Sigmoid colon (tissue), 7 donors: ENCODE results near the gene SUMF1. TPM values are rescaled to one million over a fixed set of nuclear protein-coding genes. Genes with fewer than 3 reads are reported as not detected.

Source experiments
- DNase-seq: peaks from one replicate; pipeline ENCODE4 v3.0.0-alpha.2; 2019
- H3K27ac ChIP-seq, 4 donors: fragments of 200-600 bp; sonication (generic); one replicate each; pipeline ENCODE4 v1.5.1; 2016 to 2019; ENCODE audit warnings: mild to moderate bottlenecking in 1 of 4
- H3K27me3 ChIP-seq, 3 donors: fragments of 200-600 bp; sonication (generic); one replicate each; pipeline ENCODE4 v1.5.1; 2019; ENCODE audit warnings: mild to moderate bottlenecking in 1 of 3
- H3K36me3 ChIP-seq, 4 donors: fragments of 200-600 bp; sonication (generic); one replicate each; pipeline ENCODE4 v1.5.1; 2016 to 2019
- H3K4me1 ChIP-seq, 4 donors: fragments of 200-600 bp; sonication (generic); one replicate each; pipeline ENCODE4 v1.5.1; 2017 to 2019
- H3K4me3 ChIP-seq, 4 donors: fragments of 200-600 bp; sonication (generic); one replicate each; pipeline ENCODE4 v1.5.1; 2017 to 2019; ENCODE audit warnings: mild to moderate bottlenecking in 2 of 4, moderate library complexity in 1 of 4
- H3K9me3 ChIP-seq, 4 donors: fragments of 200-600 bp in 3 of 4; sonication (generic) in 3 of 4; one replicate each; pipeline versions ENCODE4 v1.5.1 to v1.6.1; 2013 to 2019
- CTCF ChIP-seq, 4 experiments: fragments of 450-650 bp in 3 of 4; fragments of 200-600 bp in 1 of 4; IDR thresholded peaks; one replicate each; pipeline ENCODE4 v1.5.1; 2016 to 2019; ENCODE audit warnings: antibody characterized with exemption in 4 of 4, mild to moderate bottlenecking in 3 of 4, moderate library complexity in 2 of 4
- EP300 ChIP-seq, 4 donors: sonication (generic); formaldehyde crosslinking; IDR thresholded peaks; one replicate each; pipeline ENCODE4 v1.6.1; 2017; ENCODE audit warnings: antibody characterized with exemption in 4 of 4
- POLR2A ChIP-seq, 2 donors: fragments of 450-650 bp; IDR thresholded peaks; one replicate each; pipeline ENCODE4 v1.6.1; 2016; ENCODE audit warnings: antibody characterized with exemption in 2 of 2, mild to moderate bottlenecking in 2 of 2, moderate library complexity in 2 of 2
- POLR2AphosphoS5 ChIP-seq, 4 donors: sonication (generic); formaldehyde crosslinking; IDR thresholded peaks; one replicate each; pipeline ENCODE4 v1.6.1; 2017; ENCODE audit warnings: antibody characterized with exemption in 4 of 4
- WGBS, 2 donors: extraction: QIAGEN DNeasy Blood & Tissue Kit; methylation state at CpG; one replicate each; pipeline ENCODE4 v1.1.7; 2013; 5-methylcytosine and 5-hydroxymethylcytosine counted together
- intact Hi-C: fragments of 100-400 bp; cut with DNase I; formaldehyde crosslinking; loops from one replicate; pipeline ENCODE4 v1.15.1; 2023
- polyA plus RNA-seq, 3 donors: library from polyadenylated mRNA; stranded (reverse); fragments of 200-250 nt; gene quantifications; one replicate each; pipeline ENCODE4 v1.2.3, GENCODE V29; 2013
- total RNA-seq, 4 donors: library from RNA; depleted of rRNA; stranded (reverse); fragments of >200 nt; gene quantifications; one replicate each; pipeline ENCODE4 v1.1.0, GENCODE V29; 2016
- donor health status: healthy with polysubstance abuse.
- donor health status: Bipolar disorder and iron deficiency.
- donor health status: healthy.

SUMF1 gene
- total and polyA plus RNA-seq, 7 donors = 8.4 to 57.4 (median 23.3) TPM

GRCh38 chr3:4362523-4362922 lies 104.5 kb downstream of the SUMF1 start:
- 95 to 98% methylated on average over 2 of the region's 2 CpGs for WGBS, 2 donors
- TF ChIP-seq EP300 (IDR thresholded peaks at IDR 0.05) (no peak), CTCF (IDR thresholded peaks at IDR 0.05) (no peak), POLR2A (IDR thresholded peaks at IDR 0.05) (no peak), POLR2AphosphoS5 (IDR thresholded peaks at IDR 0.05) (no peak)
- no peaks in the 10 kb centered on the region for H3K9me3 ChIP-seq
- peaks cover 0 to 12% (median 0%) of the 10 kb centered on the region in 4 donors for H3K36me3 ChIP-seq
- intact Hi-C loops = no loop called here
- H3K27ac ChIP-seq = no peak overlapping the region
- no peak overlapping the region for H3K4me3 ChIP-seq
- DNase-seq = no peak
- no peaks in the 10 kb centered on the region for H3K4me1 ChIP-seq
- H3K27me3 ChIP-seq = no peaks in the 10 kb centered on the region

- H3K4me3 ChIP-seq = no peak overlapping the region
- no peaks in the 10 kb centered on the region for H3K9me3 ChIP-seq
- H3K4me1 ChIP-seq = peaks cover 0 to 5% (median 1%) of the 10 kb centered on the region in 4 donors
- no peak overlapping the region for H3K27ac ChIP-seq
- intact Hi-C loops = no loop called here
- TF ChIP-seq EP300 (IDR thresholded peaks at IDR 0.05) (no peak), CTCF (IDR thresholded peaks at IDR 0.05) (no peak), POLR2AphosphoS5 (IDR thresholded peaks at IDR 0.05) (no peak)
- DNase-seq = no peak
- peaks cover 0 to 12% (median 0%) of the 10 kb centered on the region in 4 donors for H3K36me3 ChIP-seq
- 70 to 87% methylated on average over 6 of the region's 6 CpGs for WGBS, 2 donors
- no peaks in the 10 kb centered on the region for H3K27me3 ChIP-seq
Measured at GRCh38 chr3:4360817-4361216, 106.3 kb downstream of the SUMF1 start.

GRCh38 chr3:4359805-4360502 lies 107.1 kb downstream of the SUMF1 start:
- Histone ChIP-seq H3K27ac (no peak overlapping the region), H3K27me3 (no peaks in the 10 kb centered on the region), H3K4me3 (no peak overlapping the region), H3K9me3 (no peaks in the 10 kb centered on the region), H3K4me1 (peaks cover 0 to 5% (median 1%) of the 10 kb centered on the region in 4 donors), H3K36me3 (peaks cover 0 to 12% (median 0%) of the 10 kb centered on the region in 4 donors)
- TF ChIP-seq POLR2A (IDR thresholded peaks at IDR 0.05) = no peak
- no peak for TF ChIP-seq EP300 (IDR thresholded peaks at IDR 0.05)
- no peak for TF ChIP-seq CTCF (IDR thresholded peaks at IDR 0.05)
- no peak for TF ChIP-seq POLR2AphosphoS5 (IDR thresholded peaks at IDR 0.05)
- 96 to 97% methylated on average over 12 of the region's 12 CpGs for WGBS, 2 donors
- intact Hi-C loops = loop anchor here (10.0 kb wide), 2 partner anchors 105 to 695 kb away; partner anchors contain the start of gene SUMF1
- no peak for DNase-seq

- intact Hi-C loops = loop anchor here (10.0 kb wide), 2 partner anchors 107 to 697 kb away; partner anchors contain the start of gene SUMF1
- H3K4me1 ChIP-seq = peaks cover 0 to 5% (median 1%) of the 10 kb centered on the region in 4 donors
Measured at GRCh38 chr3:4358273-4358672, 108.8 kb downstream of the SUMF1 start.

More at GRCh38 chr3:4358273-4358672, 108.8 kb downstream of the SUMF1 start:
- Histone ChIP-seq H3K36me3 (peaks cover 0 to 12% (median 0%) of the 10 kb centered on the region in 4 donors), H3K27ac (no peak overlapping the region), H3K4me3 (no peak overlapping the region), H3K27me3 (no peaks in the 10 kb centered on the region), H3K9me3 (no peaks in the 10 kb centered on the region)
- no peak for TF ChIP-seq POLR2A (IDR thresholded peaks at IDR 0.05)
- no peak for TF ChIP-seq POLR2AphosphoS5 (IDR thresholded peaks at IDR 0.05)
- TF ChIP-seq CTCF (IDR thresholded peaks at IDR 0.05) = no peak
- TF ChIP-seq EP300 (IDR thresholded peaks at IDR 0.05) = no peak
- no peak for DNase-seq
- 80 to 88% methylated on average over 4 of the region's 4 CpGs for WGBS, 2 donors
